ENCODE measurements around the gene RGS9BP. TPM values are rescaled to one million over a fixed set of nuclear protein-coding genes. Genes with fewer than 3 reads are reported as not detected.

The RGS9BP gene
- total and polyA plus RNA-seq, 2 of the 13 experiments (the other 11 are each of a cell fraction or from before 2014, with no cell fraction given), result 0.01 TPM; not detected in 1

DNA sequence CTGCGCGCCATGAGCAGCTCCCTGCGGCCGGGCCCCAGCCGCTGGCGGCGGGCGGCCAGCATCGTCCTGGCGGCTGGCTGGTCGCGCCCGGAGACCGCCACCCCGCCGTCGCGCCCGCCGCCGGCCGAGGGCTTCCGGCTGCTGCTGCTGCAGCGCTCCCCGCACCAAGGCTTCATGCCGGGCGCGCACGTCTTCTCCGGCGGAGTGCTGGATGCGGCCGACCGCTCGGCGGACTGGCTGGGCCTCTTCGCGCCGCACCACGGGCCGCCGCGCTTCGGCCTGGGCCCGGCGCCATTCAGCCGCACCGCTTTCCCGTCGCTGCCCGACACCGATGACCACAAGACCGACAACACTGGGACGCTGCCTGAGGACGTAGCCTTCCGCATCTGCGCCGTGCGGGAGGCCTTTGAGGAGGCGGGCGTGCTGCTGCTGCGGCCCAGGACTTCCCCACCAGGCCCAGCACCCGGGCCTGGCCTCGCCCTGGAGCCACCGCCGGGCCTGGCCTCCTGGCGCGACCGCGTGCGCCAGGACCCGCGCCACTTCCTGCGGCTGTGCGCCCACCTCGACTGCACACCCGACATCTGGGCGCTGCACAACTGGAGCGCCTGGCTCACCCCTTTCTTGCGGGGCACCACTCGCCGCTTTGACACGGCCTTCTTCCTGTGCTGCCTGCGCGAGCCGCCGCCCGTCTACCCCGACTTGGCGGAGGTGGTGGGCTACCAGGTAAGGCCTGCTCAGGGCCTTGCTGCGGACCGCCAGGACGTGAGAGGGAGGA is 16.5 kb downstream of the RGS9BP start (continued):
- TF ChIP-seq E2F2 (CRISPR knock-in tag; IDR thresholded peaks at IDR 0.05; ENCODE audit: borderline replicate concordance) (no peak), SETDB1 (CRISPR knock-in tag; IDR thresholded peaks at IDR 0.05; ENCODE audit: borderline replicate concordance) (no peak), HDAC2 (CRISPR knock-in tag; IDR thresholded peaks at IDR 0.05) (no peak), HNRNPLL (IDR thresholded peaks at IDR 0.05; ENCODE audit: low read depth, low read length, poor library complexity, severe bottlenecking) (peak; percentile 34), ATF1 (CRISPR knock-in tag; IDR thresholded peaks at IDR 0.05) (no peak), RCOR2 (CRISPR knock-in tag; IDR thresholded peaks at IDR 0.05) (no peak), ZNF362 (CRISPR knock-in tag; IDR thresholded peaks at IDR 0.05; ENCODE audit: borderline replicate concordance) (no peak), CREM (IDR thresholded peaks at IDR 0.05) (no peak), CREM (CRISPR knock-in tag; IDR thresholded peaks at IDR 0.05) (no peak), DNMT1 (CRISPR knock-in tag; IDR thresholded peaks at IDR 0.05) (0 out of 2 replicates have a peak, but pooled peaks have one; percentile 20), ZNF512 (CRISPR knock-in tag; IDR thresholded peaks at IDR 0.05) (no peak), CENPT (CRISPR knock-in tag; IDR thresholded peaks at IDR 0.05; ENCODE audit: low read depth) (peak; percentile 84; the same call in 1 of the 2 replicates), ZNF10 (CRISPR knock-in tag; IDR thresholded peaks at IDR 0.05; ENCODE audit: borderline replicate concordance, low read depth) (no peak), ZNF225 (CRISPR knock-in tag; IDR thresholded peaks at IDR 0.05) (no peak)
- TF ChIP-seq, protein P1, sequence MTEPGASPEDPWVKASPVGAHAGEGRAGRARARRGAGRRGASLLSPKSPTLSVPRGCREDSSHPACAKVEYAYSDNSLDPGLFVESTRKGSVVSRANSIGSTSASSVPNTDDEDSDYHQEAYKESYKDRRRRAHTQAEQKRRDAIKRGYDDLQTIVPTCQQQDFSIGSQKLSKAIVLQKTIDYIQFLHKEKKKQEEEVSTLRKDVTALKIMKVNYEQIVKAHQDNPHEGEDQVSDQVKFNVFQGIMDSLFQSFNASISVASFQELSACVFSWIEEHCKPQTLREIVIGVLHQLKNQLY (CRISPR knock-in tag; IDR thresholded peaks at IDR 0.05), result no peak
- TF ChIP-seq, protein P2, sequence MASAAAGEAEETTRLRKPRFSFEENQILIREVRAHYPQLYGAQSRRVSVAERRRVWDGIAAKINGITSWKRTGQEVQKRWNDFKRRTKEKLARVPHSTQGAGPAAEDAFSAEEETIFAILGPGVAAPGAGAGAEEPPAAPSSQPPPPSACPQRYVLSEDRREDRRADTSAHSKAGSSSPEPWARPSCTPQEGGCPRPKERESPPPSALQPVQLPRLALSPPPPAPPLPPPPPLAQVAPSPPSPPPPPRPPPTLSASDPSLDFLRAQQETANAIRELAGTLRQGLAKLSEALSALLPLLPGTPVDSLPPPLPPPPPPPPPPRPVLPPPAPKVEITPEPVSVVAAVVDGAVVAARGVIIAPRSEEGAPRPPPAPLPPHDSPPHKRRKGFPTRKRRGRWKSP (CRISPR knock-in tag; IDR thresholded peaks at IDR 0.05), result no peak
- TF ChIP-seq, protein P3, sequence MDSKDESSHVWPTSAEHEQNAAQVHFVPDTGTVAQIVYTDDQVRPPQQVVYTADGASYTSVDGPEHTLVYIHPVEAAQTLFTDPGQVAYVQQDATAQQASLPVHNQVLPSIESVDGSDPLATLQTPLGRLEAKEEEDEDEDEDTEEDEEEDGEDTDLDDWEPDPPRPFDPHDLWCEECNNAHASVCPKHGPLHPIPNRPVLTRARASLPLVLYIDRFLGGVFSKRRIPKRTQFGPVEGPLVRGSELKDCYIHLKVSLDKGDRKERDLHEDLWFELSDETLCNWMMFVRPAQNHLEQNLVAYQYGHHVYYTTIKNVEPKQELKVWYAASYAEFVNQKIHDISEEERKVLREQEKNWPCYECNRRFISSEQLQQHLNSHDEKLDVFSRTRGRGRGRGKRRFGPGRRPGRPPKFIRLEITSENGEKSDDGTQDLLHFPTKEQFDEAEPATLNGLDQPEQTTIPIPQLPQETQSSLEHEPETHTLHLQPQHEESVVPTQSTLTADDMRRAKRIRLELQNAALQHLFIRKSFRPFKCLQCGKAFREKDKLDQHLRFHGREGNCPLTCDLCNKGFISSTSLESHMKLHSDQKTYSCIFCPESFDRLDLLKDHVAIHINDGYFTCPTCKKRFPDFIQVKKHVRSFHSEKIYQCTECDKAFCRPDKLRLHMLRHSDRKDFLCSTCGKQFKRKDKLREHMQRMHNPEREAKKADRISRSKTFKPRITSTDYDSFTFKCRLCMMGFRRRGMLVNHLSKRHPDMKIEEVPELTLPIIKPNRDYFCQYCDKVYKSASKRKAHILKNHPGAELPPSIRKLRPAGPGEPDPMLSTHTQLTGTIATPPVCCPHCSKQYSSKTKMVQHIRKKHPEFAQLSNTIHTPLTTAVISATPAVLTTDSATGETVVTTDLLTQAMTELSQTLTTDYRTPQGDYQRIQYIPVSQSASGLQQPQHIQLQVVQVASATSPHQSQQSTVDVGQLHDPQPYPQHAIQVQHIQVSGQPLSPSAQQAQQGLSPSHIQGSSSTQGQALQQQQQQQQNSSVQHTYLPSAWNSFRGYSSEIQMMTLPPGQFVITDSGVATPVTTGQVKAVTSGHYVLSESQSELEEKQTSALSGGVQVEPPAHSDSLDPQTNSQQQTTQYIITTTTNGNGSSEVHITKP (CRISPR knock-in tag; IDR thresholded peaks at IDR 0.05; ENCODE audit: low read depth), result no peak; the same call in 1 of the 2 replicates
- TF ChIP-seq, protein P4, sequence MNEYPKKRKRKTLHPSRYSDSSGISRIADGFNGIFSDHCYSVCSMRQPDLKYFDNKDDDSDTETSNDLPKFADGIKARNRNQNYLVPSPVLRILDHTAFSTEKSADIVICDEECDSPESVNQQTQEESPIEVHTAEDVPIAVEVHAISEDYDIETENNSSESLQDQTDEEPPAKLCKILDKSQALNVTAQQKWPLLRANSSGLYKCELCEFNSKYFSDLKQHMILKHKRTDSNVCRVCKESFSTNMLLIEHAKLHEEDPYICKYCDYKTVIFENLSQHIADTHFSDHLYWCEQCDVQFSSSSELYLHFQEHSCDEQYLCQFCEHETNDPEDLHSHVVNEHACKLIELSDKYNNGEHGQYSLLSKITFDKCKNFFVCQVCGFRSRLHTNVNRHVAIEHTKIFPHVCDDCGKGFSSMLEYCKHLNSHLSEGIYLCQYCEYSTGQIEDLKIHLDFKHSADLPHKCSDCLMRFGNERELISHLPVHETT (CRISPR knock-in tag; conservative IDR thresholded peaks at IDR 0.05), result no peak

Measured in HepG2 (cell line).